GM21786 (cell line): Measurements from ENCODE around the gene RICTOR.

ENCODE experiments used
- ATAC-seq: cut with Tn5 transposase; IDR thresholded peaks from one replicate; pipeline ENCODE4 v1.9.1; 2021; ENCODE audit not compliant: unreplicated experiment

The RICTOR gene

GRCh38 chr5:39093352-39093751, 19.2 kb upstream of the RICTOR start:
- ATAC-seq: no peak

GRCh38 chr5:39092581-39093351, 18.6 kb upstream of the RICTOR start:
- no peak for ATAC-seq

GRCh38 chr5:39091940-39092580, 17.9 kb upstream of the RICTOR start:
- no peak for ATAC-seq

- no peak for ATAC-seq
These were observed 9.8 kb upstream of the RICTOR start for GRCh38 chr5:39083968-39084367.

GRCh38 chr5:39082995-39083394, 8.8 kb upstream of the RICTOR start:
- ATAC-seq: no peak

- ATAC-seq: no peak
These were observed 6.5 kb upstream of the RICTOR start for GRCh38 chr5:39080597-39081204.

- no peak for ATAC-seq
These were observed 6.0 kb upstream of the RICTOR start for GRCh38 chr5:39080168-39080567.

GRCh38 chr5:39079147-39079546, 4.9 kb upstream of the RICTOR start:
- no peak for ATAC-seq

GRCh38 chr5:39076757-39077728, 2.8 kb upstream of the RICTOR start:
- ATAC-seq: peak; percentile 17

- no peak for ATAC-seq
These were observed 2.0 kb upstream of the RICTOR start for GRCh38 chr5:39076101-39076756.

- ATAC-seq: peak; percentile 25
These were observed 507 bp downstream of the RICTOR start for GRCh38 chr5:39073767-39074016.

GRCh38 chr5:39072925-39073766, 1.1 kb downstream of the RICTOR start:
- peak; percentile 42 for ATAC-seq

GRCh38 chr5:39068099-39068498, 6.1 kb downstream of the RICTOR start:
- ATAC-seq: no peak

- no peak for ATAC-seq
These were observed 9.7 kb downstream of the RICTOR start for GRCh38 chr5:39064450-39064849.

GRCh38 chr5:39063037-39063436, 11.2 kb downstream of the RICTOR start:
- ATAC-seq: no peak

GRCh38 chr5:39062530-39062929, 11.7 kb downstream of the RICTOR start:
- ATAC-seq: no peak

- ATAC-seq: no peak
These were observed 12.1 kb downstream of the RICTOR start for GRCh38 chr5:39062104-39062503.

- no peak for ATAC-seq
These were observed 15.1 kb downstream of the RICTOR start for GRCh38 chr5:39059064-39059463.

- peak; percentile 91 for ATAC-seq
These were observed 15.8 kb downstream of the RICTOR start for GRCh38 chr5:39058178-39058921.
